OCI-LY7 (cell line): Measurements from ENCODE around the gene VDR. TPM values are rescaled to one million over a fixed set of nuclear protein-coding genes. Genes with fewer than 3 reads are reported as not detected.

Experiments used
- BruUV-seq: library from RNA; stranded (reverse); fragments of 400-500 nt; replicated peaks from 2 replicates; lab custom pipeline; 2021; lab: Mats Ljungman, UMichigan
- CTCF ChIA-PET: fragments of 300-600 bp; sonication (Branson Sonifier 250); formaldehyde crosslinking; loops from one replicate; lab custom pipeline; 2022; ENCODE audit warnings: antibody characterized with exemption; ENCODE audit not compliant: unreplicated experiment; lab: Charles Lee
- POLR2A ChIA-PET: fragments of 300-600 bp; sonication (Branson Sonifier 250); formaldehyde crosslinking; loops from one replicate; lab custom pipeline; 2022; ENCODE audit warnings: antibody characterized with exemption; lab: Charles Lee
- DNase-seq: peaks from one replicate; pipeline ENCODE4 v3.0.0-alpha.2; 2015; ENCODE audit warnings: low spot score
- H2AFZ ChIP-seq: fragments of 200-600 bp; sonication (generic), shearing (Covaris generic); 2 replicates; pipeline ENCODE4 v1.6.1; 2014; ENCODE audit warnings: mild to moderate bottlenecking, antibody characterized with exemption, low read length, moderate library complexity
- H3K27ac ChIP-seq: fragments of 200-600 bp; sonication (generic); 2 replicates; pipeline ENCODE4 v1.5.1; 2014; ENCODE audit warnings: mixed run types, low read depth, mild to moderate bottlenecking, moderate library complexity, low read length, inconsistent platforms; ENCODE audit not compliant: poor library complexity, severe bottlenecking
- H3K36me3 ChIP-seq: fragments of 200-600 bp; sonication (generic); 2 replicates; pipeline ENCODE4 v1.6.1; 2014; ENCODE audit warnings: mild to moderate bottlenecking, antibody characterized with exemption, low read length, moderate library complexity, mixed read lengths; ENCODE audit not compliant: insufficient read depth
- H3K4me1 ChIP-seq: fragments of 200-600 bp; sonication (generic); 2 replicates; pipeline ENCODE4 v1.5.1; 2014; ENCODE audit warnings: mild to moderate bottlenecking, low read length; ENCODE audit not compliant: insufficient read depth, poor library complexity, severe bottlenecking
- H3K4me2 ChIP-seq: fragments of 200-600 bp; sonication (generic); 2 replicates; pipeline ENCODE4 v1.6.1; 2014; ENCODE audit warnings: mild to moderate bottlenecking, low read length
- H3K4me3 ChIP-seq: fragments of 200-600 bp; sonication (generic); 2 replicates; pipeline ENCODE4 v1.5.1; 2014; ENCODE audit warnings: mild to moderate bottlenecking, low read depth, low read length; ENCODE audit not compliant: poor library complexity, severe bottlenecking
- H3K79me2 ChIP-seq: fragments of 200-600 bp; sonication (generic); 2 replicates; pipeline ENCODE4 v1.6.1; 2016; ENCODE audit warnings: low read depth, mild to moderate bottlenecking, low read length, moderate library complexity, mixed read lengths; ENCODE audit not compliant: insufficient read depth
- H3K9me2 ChIP-seq: fragments of 200-600 bp; sonication (generic); 2 replicates; pipeline ENCODE4 v1.6.1; 2016; ENCODE audit warnings: mild to moderate bottlenecking, low read length, mixed read lengths; ENCODE audit not compliant: insufficient read depth
- H3K9me3 ChIP-seq: fragments of 200-600 bp; sonication (generic); 2 replicates; pipeline ENCODE4 v1.6.1; 2014; ENCODE audit warnings: mild to moderate bottlenecking, mixed run types, low read length, mixed read lengths
- H4K20me1 ChIP-seq: fragments of 200-600 bp; sonication (generic); 2 replicates; pipeline ENCODE4 v1.6.1; 2014; ENCODE audit warnings: mild to moderate bottlenecking, antibody characterized with exemption, low read length, moderate library complexity, mixed read lengths; ENCODE audit not compliant: insufficient read depth
- CTCF ChIP-seq: fragments of 200-600 bp; sonication (generic); conservative IDR thresholded peaks from 2 replicates; pipeline ENCODE4 v1.5.1; 2014; ENCODE audit warnings: mild to moderate bottlenecking, antibody characterized with exemption, low read length, moderate library complexity, mixed read lengths
- EZH2phosphoT487 ChIP-seq: fragments of 200-600 bp; sonication (generic); IDR thresholded peaks from 2 replicates; pipeline ENCODE4 v1.6.1; 2018; ENCODE audit warnings: low read depth, borderline replicate concordance, mild to moderate bottlenecking, mixed run types, antibody characterized with exemption, low read length, moderate library complexity, mixed read lengths
- intact Hi-C: fragments of 100-400 bp; cut with micrococcal nuclease; formaldehyde crosslinking; loops from one replicate; pipeline ENCODE4 v1.10.0; 2022; ENCODE audit not compliant: unreplicated experiment
- total RNA-seq, 2 experiments: library from RNA; depleted of rRNA in 1 of 2; stranded (reverse); fragments of >200 nt in 1 of 2; shearing (Covaris generic) in 1 of 2; gene quantifications; 2 replicates each; pipeline ENCODE4 v1.2.3, GENCODE V29; 2014 to 2022

Gene VDR
- total RNA-seq, 2 experiments from 2014 or later: 1.9 to 5.4 TPM

GRCh38 chr12:47829584-47829983, 75.2 kb downstream of the VDR start:
- Histone ChIP-seq H3K79me2 (no peaks in the 10 kb centered on the region), H3K27ac (no peak overlapping the region), H3K36me3 (no peaks in the 10 kb centered on the region), H3K4me1 (peaks cover 92% of the 10 kb centered on the region), H2AFZ (peak overlapping the region; percentile 39; the same call in 1 of the 2 replicates), H4K20me1 (no peaks in the 10 kb centered on the region), H3K4me2 (0 out of 2 replicates have a peak overlapping the region, but pooled peaks have one; percentile 27), H3K9me3 (no peaks in the 10 kb centered on the region), H3K4me3 (no peak overlapping the region), H3K9me2 (no peaks in the 10 kb centered on the region)
- BruUV-seq: no TSS peak
- intact Hi-C loops: no loop called here
- no peak for TF ChIP-seq CTCF
- TF ChIP-seq EZH2phosphoT487: no peak
- CTCF ChIA-PET: interaction anchor here (0.7 to 1.9 kb wide), 4 partner anchors 8 to 89 kb away, joined by 3 to 7 read pairs (median 4); no protein-coding TSS in a partner anchor
- POLR2A ChIA-PET: interaction anchor here (0.8 to 14.2 kb wide), 4 partner anchors 9 to 278 kb away, joined by 4 to 342 read pairs (median 122); partner anchors contain the start of gene HDAC7
- no peak for DNase-seq

GRCh38 chr12:47828976-47829482, 75.8 kb downstream of the VDR start:
- no peak overlapping the region for H3K4me3 ChIP-seq
- H3K9me3 ChIP-seq: no peaks in the 10 kb centered on the region
- no peaks in the 10 kb centered on the region for H3K9me2 ChIP-seq
- intact Hi-C loops: no loop called here
- TF ChIP-seq EZH2phosphoT487 (no peak), CTCF (no peak)
- no peak for DNase-seq
- ChIA-PET POLR2A (interaction anchor here (0.8 to 14.2 kb wide), 4 partner anchors 9 to 279 kb away, joined by 4 to 342 read pairs (median 122); partner anchors contain the start of gene HDAC7), CTCF (interaction anchor here (0.7 to 1.9 kb wide), 6 partner anchors 9 to 88 kb away, joined by 3 to 7 read pairs (median 3); no protein-coding TSS in a partner anchor)
- no TSS peak for BruUV-seq
- H4K20me1 ChIP-seq: no peaks in the 10 kb centered on the region
- H2AFZ ChIP-seq: peak overlapping the region; percentile 39; the same call in 1 of the 2 replicates
- H3K36me3 ChIP-seq: no peaks in the 10 kb centered on the region
- no peaks in the 10 kb centered on the region for H3K79me2 ChIP-seq
- H3K27ac ChIP-seq: no peak overlapping the region
- H3K4me1 ChIP-seq: peaks cover 92% of the 10 kb centered on the region
- H3K4me2 ChIP-seq: peak overlapping the region; percentile 27; the same call in 1 of the 2 replicates
